Panc1 (cell line): ENCODE data around the gene SH3BP5L. TPM values are rescaled to one million over a fixed set of nuclear protein-coding genes. Genes with fewer than 3 reads are reported as not detected.
"Not testable (repeated sequence)": the region's sequence is repeated elsewhere in the genome, so short reads cannot be mapped to it uniquely, and the experiment has no call there.

ENCODE experiments used
- ATAC-seq: fragments of 200-7000 bp; cut with Tn5 transposase; 2 replicates; pipeline ENCODE4 v1.9.1; 2020; ENCODE audit warnings: mild to moderate bottlenecking, moderate library complexity
- BruUV-seq: library from RNA; stranded (reverse); fragments of 400-500 nt; replicated peaks from 2 replicates; lab custom pipeline; 2021; lab: Mats Ljungman, UMichigan
- CTCF ChIA-PET: fragments of 300-600 bp; sonication (Branson Sonifier 250); formaldehyde crosslinking; loops from one replicate; lab custom pipeline; 2022; ENCODE audit warnings: antibody characterized with exemption; lab: Charles Lee
- POLR2A ChIA-PET: fragments of 300-600 bp; sonication (Branson Sonifier 250); formaldehyde crosslinking; loops from one replicate; lab custom pipeline; 2022; ENCODE audit warnings: antibody characterized with exemption; lab: Charles Lee
- DNase-seq: peaks from one replicate; pipeline ENCODE4 v3.0.0-alpha.2; 2010; ENCODE audit warnings: low read depth, low spot score
- H3K27ac ChIP-seq: 2 replicates; pipeline ENCODE4 v1.5.1; 2011; ENCODE audit warnings: mild to moderate bottlenecking, low read length, inconsistent platforms
- H3K27me3 ChIP-seq: fragments of 200-500 bp; sonication (Bioruptor generic); 2 replicates; pipeline ENCODE4 v1.6.0; 2014; ENCODE audit warnings: low read length, inconsistent platforms; ENCODE audit not compliant: control insufficient read depth, insufficient read depth
- H3K36me3 ChIP-seq: fragments of 200-500 bp; sonication (Bioruptor generic); 2 replicates; pipeline ENCODE4 v1.5.1; 2014; ENCODE audit warnings: inconsistent platforms, mild to moderate bottlenecking, low read length, moderate library complexity; ENCODE audit not compliant: control insufficient read depth, insufficient read depth
- H3K4me1 ChIP-seq: 2 replicates; pipeline ENCODE4 v1.5.1; 2011; ENCODE audit warnings: inconsistent platforms, mild to moderate bottlenecking, low read length, moderate library complexity; ENCODE audit not compliant: control insufficient read depth, insufficient read depth
- H3K4me3 ChIP-seq, 2 experiments: 2 replicates each; pipeline ENCODE4 v1.5.1; 2011 to 2012; ENCODE audit warnings: low read depth in 2 of 2, low read length in 2 of 2, mild to moderate bottlenecking in 2 of 2, inconsistent platforms in 1 of 2, moderate library complexity in 1 of 2
- H3K9me3 ChIP-seq: fragments of 200-500 bp; sonication (Bioruptor generic); 2 replicates; pipeline ENCODE4 v1.5.1; 2014; ENCODE audit warnings: low read depth, mild to moderate bottlenecking, inconsistent platforms, low read length, moderate library complexity; ENCODE audit not compliant: control insufficient read depth, insufficient read depth
- CTCF ChIP-seq: fragments of 450-650 bp; IDR thresholded peaks from 2 replicates; pipeline ENCODE4 v1.5.1; 2017; ENCODE audit warnings: mild to moderate bottlenecking
- POLR2AphosphoS5 ChIP-seq: IDR thresholded peaks from 2 replicates; pipeline ENCODE4 v1.6.1; 2012; ENCODE audit warnings: mild to moderate bottlenecking, low read depth, low read length, moderate library complexity
- REST ChIP-seq, 2 experiments: IDR thresholded peaks; 2 replicates each; pipeline ENCODE4 v1.6.1; 2011 to 2012; ENCODE audit warnings: low read depth in 2 of 2, control low read depth in 1 of 2, low read length in 1 of 2, mild to moderate bottlenecking in 1 of 2, moderate library complexity in 1 of 2; ENCODE audit not compliant: insufficient read depth in 1 of 2
- SIN3A ChIP-seq: IDR thresholded peaks from 2 replicates; pipeline ENCODE4 v1.6.1; 2012; ENCODE audit warnings: low read depth, mild to moderate bottlenecking, low read length, moderate library complexity, borderline replicate concordance; ENCODE audit not compliant: insufficient read depth
- TCF7L2 ChIP-seq: IDR thresholded peaks from 2 replicates; pipeline ENCODE4 v1.6.1; 2011; ENCODE audit warnings: mild to moderate bottlenecking, low read depth, low read length, inconsistent platforms
- in situ Hi-C: cut with HindIII; loops from 2 replicates; pipeline ENCODE4 v1.10.0; 2016; ENCODE audit warnings: low sequenced_read_pairs, low pct_unique_long_range_greater_than_20kb
- intact Hi-C: fragments of 100-400 bp; cut with micrococcal nuclease; formaldehyde crosslinking; loops from one replicate; pipeline ENCODE4 v1.10.0; 2022; ENCODE audit not compliant: unreplicated experiment
- total RNA-seq: library from RNA; stranded (reverse); gene quantifications from one replicate; pipeline ENCODE4 v1.2.1, GENCODE V29; 2021; ENCODE audit not compliant: unreplicated experiment

SH3BP5L gene
- total RNA-seq, 1 experiment from 2014 or later = 23.9 TPM

GRCh38 chr1:248800459-248800858, 25.3 kb downstream of the SH3BP5L start:
- H3K4me1 ChIP-seq = no peaks in the 10 kb centered on the region
- no peaks in the 10 kb centered on the region for H3K9me3 ChIP-seq
- ATAC-seq = no peak
- intact Hi-C loops (no loop called here), in situ Hi-C loops (no loop called here)
- H3K27ac ChIP-seq = no peak overlapping the region
- no peaks in the 10 kb centered on the region for H3K36me3 ChIP-seq
- CTCF ChIA-PET = no interaction called here
- H3K4me3 ChIP-seq = no peak overlapping the region
- TF ChIP-seq SIN3A (no peak), CTCF (no peak), TCF7L2 (no peak), POLR2AphosphoS5 (no peak), REST (IDR thresholded peaks at IDR 0.05; ENCODE audit: insufficient read depth in 1 of 2, low read depth in 2 of 2, low read length in 1 of 2) (no peak)
- H3K27me3 ChIP-seq = peaks cover 3% of the 10 kb centered on the region
- DNase-seq = no peak
- POLR2A ChIA-PET = no interaction called here
- BruUV-seq = no TSS peak

GRCh38 chr1:248798791-248799190, 26.9 kb downstream of the SH3BP5L start:
- intact Hi-C loops (no loop called here), in situ Hi-C loops (no loop called here)
- peaks cover 3% of the 10 kb centered on the region for H3K27me3 ChIP-seq
- no TSS peak for BruUV-seq
- no peaks in the 10 kb centered on the region for H3K9me3 ChIP-seq
- ChIA-PET POLR2A (no interaction called here), CTCF (no interaction called here)
- ATAC-seq (no peak), DNase-seq (no peak)
- H3K4me3 ChIP-seq = no peak overlapping the region
- TF ChIP-seq TCF7L2 (no peak), CTCF (no peak), SIN3A (no peak), REST (IDR thresholded peaks at IDR 0.05; ENCODE audit: insufficient read depth in 1 of 2, low read depth in 2 of 2, low read length in 1 of 2) (no peak), POLR2AphosphoS5 (no peak)
- no peaks in the 10 kb centered on the region for H3K4me1 ChIP-seq
- no peak overlapping the region for H3K27ac ChIP-seq
- H3K36me3 ChIP-seq = no peaks in the 10 kb centered on the region

GRCh38 chr1:248794663-248795062, 31.1 kb downstream of the SH3BP5L start:
- POLR2A ChIA-PET, BruUV-seq, CTCF ChIA-PET, H3K9me3 ChIP-seq, H3K27ac ChIP-seq, H3K4me1 ChIP-seq, in situ Hi-C loops, H3K36me3 ChIP-seq, H3K27me3 ChIP-seq, ATAC-seq, DNase-seq, H3K4me3 ChIP-seq, intact Hi-C loops: not testable (repeated sequence)
